ENCODE data around the gene USP3. TPM values are rescaled to one million over a fixed set of nuclear protein-coding genes. Genes with fewer than 3 reads are reported as not detected.

The USP3 gene
- total and polyA plus RNA-seq, 9 of the 15 experiments (the other 6 are each of a cell fraction or from before 2014, with no cell fraction given) = 17.3 to 54.3 (median 34.8) TPM

DNA sequence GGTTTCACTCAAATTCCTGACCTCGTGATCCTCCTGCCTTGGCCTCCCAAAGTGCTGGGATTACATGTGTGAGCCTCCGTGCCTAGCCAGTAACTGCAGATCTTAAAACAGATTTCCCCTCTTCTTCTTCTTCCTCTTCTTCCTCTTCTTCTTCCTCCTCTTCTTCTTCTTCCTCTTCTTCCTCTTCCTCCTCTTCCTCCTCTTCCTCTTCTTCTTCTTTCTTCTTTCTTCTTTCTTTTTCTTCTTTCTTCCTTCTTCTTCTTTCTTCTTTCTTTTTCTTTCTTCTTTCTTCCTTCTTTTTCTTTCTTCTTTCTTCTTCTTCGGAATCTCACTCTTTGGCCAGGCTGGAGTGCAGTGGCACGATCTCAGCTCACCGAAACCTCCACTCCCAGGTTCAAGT is 7.8 kb downstream of the USP3 start (continued):
- 0 out of 2 replicates have a peak, but pooled peaks have one; percentile 26 for TF ChIP-seq MYBL2 (IDR thresholded peaks at IDR 0.05; ENCODE audit: low read depth)
- TF ChIP-seq MYBL2 (CRISPR knock-in tag; IDR thresholded peaks at IDR 0.05; ENCODE audit: borderline replicate concordance) = no peak
- no peak for TF ChIP-seq ZNF263 (CRISPR knock-in tag; IDR thresholded peaks at IDR 0.05; ENCODE audit: borderline replicate concordance)
- TF ChIP-seq C11orf30 (IDR thresholded peaks at IDR 0.05; ENCODE audit: low read depth) = no peak
- TF ChIP-seq U2AF1 (optimal IDR thresholded peaks at IDR 0.05; ENCODE audit: low read depth, low read length) = no peak
- TF ChIP-seq SMARCE1 (IDR thresholded peaks at IDR 0.05) = peak; percentile 53
- TF ChIP-seq ZNF639 (CRISPR knock-in tag; conservative IDR thresholded peaks at IDR 0.05 in 1 of 2, IDR thresholded peaks at IDR 0.05 in 1 of 2) = no peak
- no peak for TF ChIP-seq MAZ (CRISPR knock-in tag; conservative IDR thresholded peaks at IDR 0.05 in 1 of 2, IDR thresholded peaks at IDR 0.05 in 1 of 2)
- TF ChIP-seq CREM (IDR thresholded peaks at IDR 0.05; ENCODE audit: low read depth) = no peak
- peak; percentile 38 to 62; a peak in 3 of 4 replicates for TF ChIP-seq ETV6 (IDR thresholded peaks at IDR 0.05; ENCODE audit: borderline replicate concordance in 1 of 2, low read depth in 2 of 2, low read length in 1 of 2)
- no peak for TF ChIP-seq ETV6 (CRISPR knock-in tag; IDR thresholded peaks at IDR 0.05; ENCODE audit: borderline replicate concordance)
- TF ChIP-seq GTF2A2 (tag; IDR thresholded peaks at IDR 0.05) = no peak
- TF ChIP-seq, protein P1, sequence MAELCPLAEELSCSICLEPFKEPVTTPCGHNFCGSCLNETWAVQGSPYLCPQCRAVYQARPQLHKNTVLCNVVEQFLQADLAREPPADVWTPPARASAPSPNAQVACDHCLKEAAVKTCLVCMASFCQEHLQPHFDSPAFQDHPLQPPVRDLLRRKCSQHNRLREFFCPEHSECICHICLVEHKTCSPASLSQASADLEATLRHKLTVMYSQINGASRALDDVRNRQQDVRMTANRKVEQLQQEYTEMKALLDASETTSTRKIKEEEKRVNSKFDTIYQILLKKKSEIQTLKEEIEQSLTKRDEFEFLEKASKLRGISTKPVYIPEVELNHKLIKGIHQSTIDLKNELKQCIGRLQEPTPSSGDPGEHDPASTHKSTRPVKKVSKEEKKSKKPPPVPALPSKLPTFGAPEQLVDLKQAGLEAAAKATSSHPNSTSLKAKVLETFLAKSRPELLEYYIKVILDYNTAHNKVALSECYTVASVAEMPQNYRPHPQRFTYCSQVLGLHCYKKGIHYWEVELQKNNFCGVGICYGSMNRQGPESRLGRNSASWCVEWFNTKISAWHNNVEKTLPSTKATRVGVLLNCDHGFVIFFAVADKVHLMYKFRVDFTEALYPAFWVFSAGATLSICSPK (IDR thresholded peaks at IDR 0.05; ENCODE audit: borderline replicate concordance) = peak; percentile 80; the same call in 1 of the 2 replicates
- TF ChIP-seq, protein P2, sequence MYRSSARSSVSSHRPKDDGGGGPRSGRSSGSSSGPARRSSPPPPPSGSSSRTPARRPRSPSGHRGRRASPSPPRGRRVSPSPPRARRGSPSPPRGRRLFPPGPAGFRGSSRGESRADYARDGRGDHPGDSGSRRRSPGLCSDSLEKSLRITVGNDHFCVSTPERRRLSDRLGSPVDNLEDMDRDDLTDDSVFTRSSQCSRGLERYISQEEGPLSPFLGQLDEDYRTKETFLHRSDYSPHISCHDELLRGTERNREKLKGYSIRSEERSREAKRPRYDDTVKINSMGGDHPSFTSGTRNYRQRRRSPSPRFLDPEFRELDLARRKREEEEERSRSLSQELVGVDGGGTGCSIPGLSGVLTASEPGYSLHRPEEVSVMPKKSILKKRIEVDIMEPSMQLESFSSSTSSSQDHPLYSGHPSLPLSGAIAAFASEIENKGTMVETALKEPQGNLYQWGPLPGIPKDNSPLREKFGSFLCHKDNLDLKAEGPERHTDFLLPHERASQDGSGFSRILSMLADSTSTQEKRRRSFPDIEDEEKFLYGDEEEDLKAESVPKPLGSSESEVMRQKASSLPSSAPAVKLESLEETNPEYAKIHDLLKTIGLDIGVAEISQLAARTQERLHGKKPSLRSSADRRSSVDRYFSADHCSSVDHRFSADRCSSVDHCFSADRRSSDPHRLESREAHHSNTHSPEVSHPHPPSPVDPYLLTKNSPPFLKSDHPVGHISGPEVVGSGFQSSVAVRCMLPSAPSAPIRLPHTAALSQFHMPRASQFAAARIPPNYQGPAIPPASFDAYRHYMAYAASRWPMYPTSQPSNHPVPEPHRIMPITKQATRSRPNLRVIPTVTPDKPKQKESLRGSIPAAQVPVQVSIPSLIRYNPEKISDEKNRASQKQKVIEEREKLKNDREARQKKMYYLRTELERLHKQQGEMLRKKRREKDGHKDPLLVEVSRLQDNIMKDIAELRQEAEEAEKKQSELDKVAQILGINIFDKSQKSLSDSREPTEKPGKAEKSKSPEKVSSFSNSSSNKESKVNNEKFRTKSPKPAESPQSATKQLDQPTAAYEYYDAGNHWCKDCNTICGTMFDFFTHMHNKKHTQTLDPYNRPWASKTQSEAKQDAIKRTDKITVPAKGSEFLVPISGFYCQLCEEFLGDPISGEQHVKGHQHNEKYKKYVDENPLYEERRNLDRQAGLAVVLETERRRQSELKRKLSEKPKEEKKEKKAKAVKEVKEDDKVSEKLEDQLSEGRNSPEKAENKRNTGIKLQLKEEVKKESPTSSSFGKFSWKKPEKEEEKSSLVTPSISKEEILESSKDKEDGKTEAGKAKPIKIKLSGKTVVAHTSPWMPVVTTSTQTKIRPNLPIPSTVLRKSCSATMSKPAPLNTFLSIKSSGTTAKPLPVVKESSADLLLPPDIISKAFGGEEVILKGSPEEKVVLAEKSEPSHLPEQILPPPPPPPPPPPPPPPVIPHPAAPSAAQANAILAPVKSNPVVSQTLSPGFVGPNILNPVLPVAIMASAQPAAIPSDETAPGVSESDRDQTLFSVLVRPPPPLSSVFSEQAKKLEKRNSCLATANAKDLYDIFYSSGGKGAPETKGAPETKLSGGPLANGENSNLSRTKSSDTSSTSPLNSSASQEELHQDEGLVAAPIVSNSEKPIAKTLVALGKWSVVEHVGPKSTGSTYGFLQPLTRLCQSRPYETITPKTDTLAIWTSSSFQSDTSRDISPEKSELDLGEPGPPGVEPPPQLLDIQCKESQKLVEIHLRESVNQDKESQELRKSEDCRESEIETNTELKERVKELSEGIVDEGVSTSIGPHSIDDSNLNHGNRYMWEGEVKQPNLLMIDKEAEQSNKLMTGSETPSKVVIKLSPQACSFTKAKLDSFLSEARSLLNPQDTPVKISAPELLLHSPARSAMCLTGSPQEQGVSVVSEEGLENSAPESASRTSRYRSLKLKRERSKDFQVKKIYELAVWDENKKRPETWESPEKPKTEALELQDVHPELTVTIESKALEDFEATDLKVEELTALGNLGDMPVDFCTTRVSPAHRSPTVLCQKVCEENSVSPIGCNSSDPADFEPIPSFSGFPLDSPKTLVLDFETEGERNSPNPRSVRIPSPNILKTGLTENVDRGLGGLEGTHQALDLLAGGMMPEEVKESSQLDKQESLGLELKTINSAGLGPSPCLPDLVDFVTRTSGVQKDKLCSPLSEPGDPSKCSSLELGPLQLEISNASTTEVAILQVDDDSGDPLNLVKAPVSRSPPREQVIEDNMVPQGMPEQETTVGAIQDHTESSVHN (IDR thresholded peaks at IDR 0.05; ENCODE audit: borderline replicate concordance in 1 of 2, low read depth in 1 of 2) = no peak
- TF ChIP-seq PHB2 (IDR thresholded peaks at IDR 0.05; ENCODE audit: low read depth) = 0 out of 2 replicates have a peak, but pooled peaks have one; percentile 35
- TF ChIP-seq PHB (CRISPR knock-in tag; IDR thresholded peaks at IDR 0.05) = no peak

Data from K562 (cell line).